HG03521 (cell line): ENCODE data around the gene FBRSL1.
"Not testable (repeated sequence)": the region's sequence is repeated elsewhere in the genome, so short reads cannot be mapped to it uniquely, and the experiment has no call there.

Experiments
- ATAC-seq: cut with Tn5 transposase; IDR thresholded peaks from one replicate; pipeline ENCODE4 v1.9.1; 2021; ENCODE audit warnings: mild to moderate bottlenecking, moderate library complexity; ENCODE audit not compliant: unreplicated experiment

The FBRSL1 gene

GRCh38 chr12:132489602-132490266 lies at the start of gene FBRSL1:
TSS of gene FBRSL1 (plus strand) at chr12:132490151.
- peak; percentile 64 for ATAC-seq

- ATAC-seq, result not testable (repeated sequence)
Observed at GRCh38 chr12:132440420-132440819, 49.5 kb upstream of the FBRSL1 start.

GRCh38 chr12:132441871-132442863 lies 47.8 kb upstream of the FBRSL1 start:
- ATAC-seq, result no peak

GRCh38 chr12:132443091-132443490 lies 46.9 kb upstream of the FBRSL1 start:
- ATAC-seq, result no peak

- ATAC-seq, result no peak
Observed at GRCh38 chr12:132444283-132444682, 45.7 kb upstream of the FBRSL1 start.

GRCh38 chr12:132444957-132445883 lies 44.7 kb upstream of the FBRSL1 start:
- ATAC-seq, result no peak

GRCh38 chr12:132445884-132446632 lies 43.9 kb upstream of the FBRSL1 start:
- ATAC-seq, result no peak

GRCh38 chr12:132446633-132447326 lies 43.2 kb upstream of the FBRSL1 start:
- ATAC-seq, result no peak

- ATAC-seq, result no peak
Observed at GRCh38 chr12:132447327-132447720, 42.6 kb upstream of the FBRSL1 start.

GRCh38 chr12:132447731-132448462 lies 42.1 kb upstream of the FBRSL1 start:
- no peak for ATAC-seq

- ATAC-seq, result no peak
Observed at GRCh38 chr12:132448463-132448820, 41.5 kb upstream of the FBRSL1 start.

GRCh38 chr12:132449565-132450417 lies 40.2 kb upstream of the FBRSL1 start:
- ATAC-seq, result peak; percentile 59

- no peak for ATAC-seq
Observed at GRCh38 chr12:132450418-132451171, 39.4 kb upstream of the FBRSL1 start.

GRCh38 chr12:132451172-132451835 lies 38.6 kb upstream of the FBRSL1 start:
- ATAC-seq, result no peak

GRCh38 chr12:132451836-132452195 lies 38.1 kb upstream of the FBRSL1 start:
- ATAC-seq, result no peak

- ATAC-seq, result no peak
Observed at GRCh38 chr12:132452596-132453350, 37.2 kb upstream of the FBRSL1 start.
